Upper lobe of left lung (tissue), 4 donors: Measurements from ENCODE around the gene TMEM192.

Experiments used
- POLR2A ChIP-seq, 4 donors: fragments of 450-650 bp; IDR thresholded peaks; one replicate each; pipeline ENCODE4 v1.5.1; 2016 to 2017; ENCODE audit warnings: antibody characterized with exemption in 4 of 4, mild to moderate bottlenecking in 2 of 4
- TF ChIP-seq, protein P1 (sequence below), 6 experiments: fragments of 450-650 bp in 4 of 6; fragments of 200-600 bp in 2 of 6; sonication (generic) in 2 of 6; IDR thresholded peaks; one replicate each; pipeline ENCODE4 v1.5.1; 2016 to 2019; ENCODE audit warnings: antibody characterized with exemption in 6 of 6

DNA sequence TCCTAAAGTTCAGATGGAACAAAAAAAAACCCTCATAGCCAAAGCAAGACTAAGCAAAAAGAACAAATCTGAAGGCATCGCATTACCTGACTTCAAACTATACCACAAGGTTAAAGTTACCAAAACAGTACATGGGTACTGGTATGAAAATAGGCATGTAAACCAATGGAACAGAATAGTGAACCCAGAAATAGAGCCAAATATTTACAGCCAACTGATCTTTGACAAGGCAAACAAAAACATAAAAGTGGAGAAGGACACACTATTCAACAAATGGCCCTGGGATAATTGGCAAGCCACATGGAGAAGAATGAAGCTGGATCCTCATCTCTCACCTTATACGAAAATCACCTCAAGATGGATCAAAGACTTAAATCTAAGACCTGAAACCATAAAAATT is 44.2 kb upstream of the TMEM192 start:
- TF ChIP-seq, protein P1, sequence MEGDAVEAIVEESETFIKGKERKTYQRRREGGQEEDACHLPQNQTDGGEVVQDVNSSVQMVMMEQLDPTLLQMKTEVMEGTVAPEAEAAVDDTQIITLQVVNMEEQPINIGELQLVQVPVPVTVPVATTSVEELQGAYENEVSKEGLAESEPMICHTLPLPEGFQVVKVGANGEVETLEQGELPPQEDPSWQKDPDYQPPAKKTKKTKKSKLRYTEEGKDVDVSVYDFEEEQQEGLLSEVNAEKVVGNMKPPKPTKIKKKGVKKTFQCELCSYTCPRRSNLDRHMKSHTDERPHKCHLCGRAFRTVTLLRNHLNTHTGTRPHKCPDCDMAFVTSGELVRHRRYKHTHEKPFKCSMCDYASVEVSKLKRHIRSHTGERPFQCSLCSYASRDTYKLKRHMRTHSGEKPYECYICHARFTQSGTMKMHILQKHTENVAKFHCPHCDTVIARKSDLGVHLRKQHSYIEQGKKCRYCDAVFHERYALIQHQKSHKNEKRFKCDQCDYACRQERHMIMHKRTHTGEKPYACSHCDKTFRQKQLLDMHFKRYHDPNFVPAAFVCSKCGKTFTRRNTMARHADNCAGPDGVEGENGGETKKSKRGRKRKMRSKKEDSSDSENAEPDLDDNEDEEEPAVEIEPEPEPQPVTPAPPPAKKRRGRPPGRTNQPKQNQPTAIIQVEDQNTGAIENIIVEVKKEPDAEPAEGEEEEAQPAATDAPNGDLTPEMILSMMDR (IDR thresholded peaks at IDR 0.05): no peak
- no peak for TF ChIP-seq POLR2A (IDR thresholded peaks at IDR 0.05)
